ENCODE results near the gene YIPF3. TPM values are rescaled to one million over a fixed set of nuclear protein-coding genes. Genes with fewer than 3 reads are reported as not detected.

YIPF3 gene
- total RNA-seq, 2 experiments from 2014 or later = 38.2 to 41.9 TPM

DNA sequence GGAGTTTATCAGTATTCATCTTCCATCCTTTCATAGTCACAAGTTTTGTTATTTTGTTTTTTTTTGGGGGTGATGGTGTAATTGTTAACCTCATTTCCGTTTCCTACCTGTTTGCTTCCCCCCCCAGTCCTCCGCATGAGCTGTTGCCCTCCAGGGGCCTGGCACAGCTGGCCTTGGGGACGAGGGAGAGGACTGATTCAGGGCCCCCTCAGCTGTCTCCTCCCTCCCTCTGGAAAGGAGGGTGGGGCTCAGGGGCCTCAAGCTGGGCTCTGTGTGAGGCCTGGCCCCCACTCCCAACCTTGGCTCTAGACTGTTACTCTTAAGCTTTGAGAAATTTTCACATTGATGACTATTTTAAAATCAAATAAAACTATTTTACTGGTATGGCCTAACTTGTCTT, 10.6 kb downstream of the YIPF3 start:
- no peaks in the 10 kb centered on the region for H3K4me1 ChIP-seq (ENCODE audit: insufficient read depth, low read length, poor library complexity, severe bottlenecking)
- no peaks in the 10 kb centered on the region for H3K9me3 ChIP-seq (ENCODE audit: low read length)
- H3K9me2 ChIP-seq (ENCODE audit: insufficient read depth, low read length) = no peaks in the 10 kb centered on the region
- intact Hi-C loops (cut with micrococcal nuclease; ENCODE audit: unreplicated experiment) = loop anchor here (1.0 to 10.0 kb wide), 2 partner anchors 243 to 431 kb away; partner anchors contain the start of gene PTK7
- no peak overlapping the region for H2AFZ ChIP-seq (ENCODE audit: low read length)
- H3K27ac ChIP-seq (ENCODE audit: low read depth, low read length, poor library complexity, severe bottlenecking) = no peak overlapping the region
- BruUV-seq (replicated peaks) = no TSS peak
- TF ChIP-seq EZH2phosphoT487 (IDR thresholded peaks at IDR 0.05; ENCODE audit: borderline replicate concordance, low read depth, low read length) = no peak
- TF ChIP-seq, protein P1, sequence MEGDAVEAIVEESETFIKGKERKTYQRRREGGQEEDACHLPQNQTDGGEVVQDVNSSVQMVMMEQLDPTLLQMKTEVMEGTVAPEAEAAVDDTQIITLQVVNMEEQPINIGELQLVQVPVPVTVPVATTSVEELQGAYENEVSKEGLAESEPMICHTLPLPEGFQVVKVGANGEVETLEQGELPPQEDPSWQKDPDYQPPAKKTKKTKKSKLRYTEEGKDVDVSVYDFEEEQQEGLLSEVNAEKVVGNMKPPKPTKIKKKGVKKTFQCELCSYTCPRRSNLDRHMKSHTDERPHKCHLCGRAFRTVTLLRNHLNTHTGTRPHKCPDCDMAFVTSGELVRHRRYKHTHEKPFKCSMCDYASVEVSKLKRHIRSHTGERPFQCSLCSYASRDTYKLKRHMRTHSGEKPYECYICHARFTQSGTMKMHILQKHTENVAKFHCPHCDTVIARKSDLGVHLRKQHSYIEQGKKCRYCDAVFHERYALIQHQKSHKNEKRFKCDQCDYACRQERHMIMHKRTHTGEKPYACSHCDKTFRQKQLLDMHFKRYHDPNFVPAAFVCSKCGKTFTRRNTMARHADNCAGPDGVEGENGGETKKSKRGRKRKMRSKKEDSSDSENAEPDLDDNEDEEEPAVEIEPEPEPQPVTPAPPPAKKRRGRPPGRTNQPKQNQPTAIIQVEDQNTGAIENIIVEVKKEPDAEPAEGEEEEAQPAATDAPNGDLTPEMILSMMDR (conservative IDR thresholded peaks at IDR 0.05; ENCODE audit: low read length) = no peak
- H3K36me3 ChIP-seq (ENCODE audit: insufficient read depth, low read length) = peaks cover 41% of the 10 kb centered on the region
- H3K4me2 ChIP-seq (ENCODE audit: low read length) = no peak overlapping the region
- ChIA-PET CTCF (ENCODE audit: unreplicated experiment) (interaction anchor here (0.6 to 1.4 kb wide), 3 partner anchors 10 to 13 kb away, joined by 3 to 4 read pairs (median 4); partner anchors contain the start of gene POLR1C), POLR2A (interaction anchor here (0.6 to 1.5 kb wide), 4 partner anchors 14 to 529 kb away, joined by 3 to 4 read pairs (median 3); no protein-coding TSS in a partner anchor)
- no peaks in the 10 kb centered on the region for H3K79me2 ChIP-seq (ENCODE audit: insufficient read depth, low read depth, low read length)
- H3K4me3 ChIP-seq (ENCODE audit: low read depth, low read length, poor library complexity, severe bottlenecking) = no peak overlapping the region
- no peaks in the 10 kb centered on the region for H4K20me1 ChIP-seq (ENCODE audit: insufficient read depth, low read length)
- no peak for DNase-seq (ENCODE audit: low spot score)

DNA sequence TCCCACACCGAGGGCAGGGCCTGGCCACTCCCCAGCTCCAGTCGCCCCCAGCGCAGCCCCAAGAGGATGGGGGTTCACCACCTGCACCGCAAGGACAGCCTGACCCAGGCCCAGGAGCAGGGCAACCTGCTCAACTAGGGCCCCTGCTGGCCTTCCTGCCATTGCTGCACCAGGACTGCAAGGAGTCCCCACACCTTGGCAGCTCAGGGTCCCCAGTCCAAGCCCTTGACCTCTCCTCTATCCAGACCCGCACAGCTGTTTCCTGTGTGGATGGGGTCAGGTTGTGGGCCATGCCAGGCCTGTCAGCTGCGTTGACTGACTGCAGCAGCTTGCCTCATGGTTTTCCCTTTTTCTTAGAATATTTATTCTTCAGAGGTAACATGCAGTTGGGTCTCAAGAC, 11.0 kb downstream of the YIPF3 start:
- H3K4me2 ChIP-seq (ENCODE audit: low read length) = no peak overlapping the region
- intact Hi-C loops (cut with micrococcal nuclease; ENCODE audit: unreplicated experiment) = loop anchor here (1.0 to 10.0 kb wide), 2 partner anchors 242 to 431 kb away; partner anchors contain the start of gene PTK7
- POLR2A ChIA-PET = interaction anchor here (0.6 to 1.5 kb wide), 4 partner anchors 28 to 555 kb away, joined by 3 to 7 read pairs (median 4); partner anchors contain the start of gene TJAP1
- H4K20me1 ChIP-seq (ENCODE audit: insufficient read depth, low read length) = no peaks in the 10 kb centered on the region
- no peaks in the 10 kb centered on the region for H3K9me2 ChIP-seq (ENCODE audit: insufficient read depth, low read length)
- H3K9me3 ChIP-seq (ENCODE audit: low read length) = no peaks in the 10 kb centered on the region
- H3K4me1 ChIP-seq (ENCODE audit: insufficient read depth, low read length, poor library complexity, severe bottlenecking) = no peaks in the 10 kb centered on the region
- TF ChIP-seq EZH2phosphoT487 (IDR thresholded peaks at IDR 0.05; ENCODE audit: borderline replicate concordance, low read depth, low read length) = no peak
- TF ChIP-seq, protein P1 (conservative IDR thresholded peaks at IDR 0.05; ENCODE audit: low read length) = no peak
- CTCF ChIA-PET (ENCODE audit: unreplicated experiment) = interaction anchor here (1.4 kb wide), 1 partner anchor 10 kb away, joined by 4 read pairs; no protein-coding TSS in a partner anchor
- BruUV-seq (replicated peaks) = no TSS peak
- no peak overlapping the region for H2AFZ ChIP-seq (ENCODE audit: low read length)
- no peak for DNase-seq (ENCODE audit: low spot score)
- H3K36me3 ChIP-seq (ENCODE audit: insufficient read depth, low read length) = peaks cover 40% of the 10 kb centered on the region
- H3K27ac ChIP-seq (ENCODE audit: low read depth, low read length, poor library complexity, severe bottlenecking) = no peak overlapping the region
- no peaks in the 10 kb centered on the region for H3K79me2 ChIP-seq (ENCODE audit: insufficient read depth, low read depth, low read length)
- no peak overlapping the region for H3K4me3 ChIP-seq (ENCODE audit: low read depth, low read length, poor library complexity, severe bottlenecking)

Measured in OCI-LY7 (cell line).